Bronchial epithelial cell (primary cell): ENCODE measurements around the gene C20orf204. TPM values are rescaled to one million over a fixed set of nuclear protein-coding genes. Genes with fewer than 3 reads are reported as not detected.

Experiments used
- DNase-seq: peaks from one replicate; pipeline ENCODE4 v3.0.0-alpha.2; 2010; ENCODE audit warnings: low read depth
- FAIRE-seq: peaks from 2 replicates; lab custom pipeline; 2011; peaks lifted over from hg19 to GRCh38; lab: Jason Lieb, UNC
- H3K27me3 ChIP-seq: 2 replicates; pipeline ENCODE4 v1.5.1; 2011; ENCODE audit warnings: low read length; ENCODE audit not compliant: control insufficient read depth, insufficient read depth
- H3K36me3 ChIP-seq: 2 replicates; pipeline ENCODE4 v1.5.1; 2011; ENCODE audit warnings: low read length; ENCODE audit not compliant: control insufficient read depth, insufficient read depth
- H3K4me3 ChIP-seq: 2 replicates; pipeline ENCODE4 v1.5.1; 2011; ENCODE audit warnings: mild to moderate bottlenecking, low read depth, low read length, control low read depth
- CTCF ChIP-seq: IDR thresholded peaks from 2 replicates; pipeline ENCODE4 v1.5.1; 2011; ENCODE audit warnings: mild to moderate bottlenecking, moderate library complexity, low read length, control low read depth, inconsistent platforms; ENCODE audit not compliant: insufficient read depth, severe bottlenecking
- total RNA-seq: library from RNA; depleted of rRNA; stranded (reverse); fragments of >200 nt; gene quantifications from 2 replicates; pipeline ENCODE4 v1.2.1, GENCODE V29; 2014

C20orf204 gene
- total RNA-seq, 1 donor from 2014 or later: 0.53 TPM

GRCh38 chr20:64080813-64081623 is 45.0 kb downstream of the C20orf204 start:
- FAIRE-seq (no peak), DNase-seq (no peak)
- TF ChIP-seq CTCF: no peak
- H3K4me3 ChIP-seq: no peak overlapping the region
- peaks cover 1% of the 10 kb centered on the region for H3K36me3 ChIP-seq
- H3K27me3 ChIP-seq: peaks cover 18% of the 10 kb centered on the region

GRCh38 chr20:64081624-64081964 is 45.6 kb downstream of the C20orf204 start:
- H3K36me3 ChIP-seq: no peaks in the 10 kb centered on the region
- FAIRE-seq (no peak), DNase-seq (no peak)
- peaks cover 18% of the 10 kb centered on the region for H3K27me3 ChIP-seq
- H3K4me3 ChIP-seq: no peak overlapping the region
- no peak for TF ChIP-seq CTCF

- no peak for FAIRE-seq
- Histone ChIP-seq H3K4me3 (no peak overlapping the region), H3K27me3 (peaks cover 18% of the 10 kb centered on the region), H3K36me3 (no peaks in the 10 kb centered on the region)
- TF ChIP-seq CTCF: no peak
- DNase-seq: no peak
Observed at GRCh38 chr20:64082126-64082731, 46.2 kb downstream of the C20orf204 start.

- FAIRE-seq (no peak), DNase-seq (no peak)
- no peaks in the 10 kb centered on the region for H3K36me3 ChIP-seq
- H3K27me3 ChIP-seq: peaks cover 18% of the 10 kb centered on the region
- H3K4me3 ChIP-seq: no peak overlapping the region
- TF ChIP-seq CTCF: no peak
Observed at GRCh38 chr20:64082820-64083377, 46.9 kb downstream of the C20orf204 start.

GRCh38 chr20:64083378-64083803 is 47.4 kb downstream of the C20orf204 start:
- FAIRE-seq: no peak
- no peaks in the 10 kb centered on the region for H3K36me3 ChIP-seq
- peak; percentile 57 for TF ChIP-seq CTCF
- peaks cover 18% of the 10 kb centered on the region for H3K27me3 ChIP-seq
- peak; percentile 29 for DNase-seq
- H3K4me3 ChIP-seq: peak overlapping the region; percentile 36
